ENCODE measurements around the gene PANK4. TPM values are rescaled to one million over a fixed set of nuclear protein-coding genes. Genes with fewer than 3 reads are reported as not detected.
A peak's percentile ranks its signal among the peaks of the same experiment; 100 is the strongest.

Gene PANK4
- total and polyA plus RNA-seq, 12 donors: 13.8 to 50.2 (median 28.4) TPM

DNA sequence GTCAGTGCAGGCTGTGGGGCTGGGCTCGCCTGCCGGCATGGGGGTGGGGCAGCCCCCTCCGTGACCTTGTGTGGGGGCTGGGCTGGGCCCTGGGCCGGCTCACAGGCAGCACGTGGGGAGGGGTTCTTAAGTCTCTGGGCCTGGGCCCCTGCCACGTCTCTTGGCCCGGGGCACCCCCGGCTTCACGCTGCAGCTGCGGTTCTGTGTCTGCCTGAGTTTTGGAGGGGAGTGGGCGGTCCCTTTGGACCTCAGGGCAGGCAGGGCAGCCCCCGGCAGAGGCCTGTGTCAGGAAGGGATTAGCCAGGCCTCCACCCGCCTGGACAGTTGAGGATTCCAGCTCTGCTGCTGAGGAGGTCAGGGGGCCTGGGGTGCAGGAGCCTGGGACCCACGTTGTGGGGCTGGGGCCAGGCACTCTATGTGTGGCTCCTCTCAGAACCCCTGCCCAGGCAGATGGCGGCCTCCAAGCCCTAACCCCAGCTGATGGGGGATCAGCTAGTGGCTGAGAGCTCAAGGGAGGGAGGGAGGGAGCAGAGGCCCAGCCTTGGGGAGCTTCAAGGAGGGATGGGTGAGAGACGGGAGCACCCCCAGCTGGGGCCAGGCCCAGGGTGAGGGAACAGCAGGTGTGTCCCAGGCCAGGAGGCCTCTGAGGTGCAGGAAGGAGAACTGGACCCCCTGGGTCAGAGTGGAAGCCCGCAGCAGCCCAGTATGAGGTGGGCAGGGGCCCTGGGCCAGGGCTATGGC, 52.1 kb downstream of the PANK4 start:
- Histone ChIP-seq H3K4me1 (replicated peaks in 1 of 2) (peaks cover 11 to 24% of the 10 kb centered on the region in 2 donors), H3K4me3 (peak overlapping the region in 1 of 4 donors; percentile 32), H3K27ac (peak overlapping the region in 4 of 5 donors; percentile 31 to 89 (median 72)), H3K9me3 (replicated peaks in 1 of 3) (no peaks in the 10 kb centered on the region), H3K27me3 (no peaks in the 10 kb centered on the region), H3K36me3 (replicated peaks in 1 of 2) (no peaks in the 10 kb centered on the region)
- TF ChIP-seq, protein P1, sequence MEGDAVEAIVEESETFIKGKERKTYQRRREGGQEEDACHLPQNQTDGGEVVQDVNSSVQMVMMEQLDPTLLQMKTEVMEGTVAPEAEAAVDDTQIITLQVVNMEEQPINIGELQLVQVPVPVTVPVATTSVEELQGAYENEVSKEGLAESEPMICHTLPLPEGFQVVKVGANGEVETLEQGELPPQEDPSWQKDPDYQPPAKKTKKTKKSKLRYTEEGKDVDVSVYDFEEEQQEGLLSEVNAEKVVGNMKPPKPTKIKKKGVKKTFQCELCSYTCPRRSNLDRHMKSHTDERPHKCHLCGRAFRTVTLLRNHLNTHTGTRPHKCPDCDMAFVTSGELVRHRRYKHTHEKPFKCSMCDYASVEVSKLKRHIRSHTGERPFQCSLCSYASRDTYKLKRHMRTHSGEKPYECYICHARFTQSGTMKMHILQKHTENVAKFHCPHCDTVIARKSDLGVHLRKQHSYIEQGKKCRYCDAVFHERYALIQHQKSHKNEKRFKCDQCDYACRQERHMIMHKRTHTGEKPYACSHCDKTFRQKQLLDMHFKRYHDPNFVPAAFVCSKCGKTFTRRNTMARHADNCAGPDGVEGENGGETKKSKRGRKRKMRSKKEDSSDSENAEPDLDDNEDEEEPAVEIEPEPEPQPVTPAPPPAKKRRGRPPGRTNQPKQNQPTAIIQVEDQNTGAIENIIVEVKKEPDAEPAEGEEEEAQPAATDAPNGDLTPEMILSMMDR (IDR thresholded peaks at IDR 0.05): no peak
- TF ChIP-seq POLR2A (IDR thresholded peaks at IDR 0.05): no peak
- intact Hi-C loops (cut with DNase I): no loop called here
- DNase-seq: peak in 1 of 7 donors; percentile 30
- WGBS, 4 donors: 59 to 70% (median 62%) methylated on average over 6 to 17 of the region's 17 CpGs

DNA sequence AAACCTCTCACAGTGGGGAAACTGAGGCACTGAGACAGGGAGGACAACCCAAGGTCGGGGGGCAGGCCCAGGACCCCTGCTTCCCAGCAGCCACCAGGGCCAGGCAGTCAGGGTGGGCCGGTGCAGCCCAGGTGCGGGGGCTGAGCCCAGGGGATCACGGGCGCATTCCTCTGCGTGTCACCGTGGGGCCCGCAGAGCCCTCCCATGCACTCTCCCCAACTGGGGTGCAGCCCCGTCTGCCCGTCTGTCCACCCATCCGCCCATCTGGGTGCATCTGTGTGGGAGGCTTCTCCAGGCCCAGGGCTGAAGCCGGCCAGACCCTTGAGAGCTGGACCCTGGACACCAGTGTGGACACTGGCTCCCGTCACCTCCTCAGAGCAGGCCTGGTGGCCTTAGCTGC, 53.2 kb downstream of the PANK4 start:
- H3K27me3 ChIP-seq: no peaks in the 10 kb centered on the region
- no peaks in the 10 kb centered on the region for H3K9me3 ChIP-seq (replicated peaks in 1 of 3)
- TF ChIP-seq, protein P1 (IDR thresholded peaks at IDR 0.05): no peak
- no peak for TF ChIP-seq POLR2A (IDR thresholded peaks at IDR 0.05)
- H3K36me3 ChIP-seq (replicated peaks in 1 of 2): no peaks in the 10 kb centered on the region
- H3K4me3 ChIP-seq: no peak overlapping the region
- intact Hi-C loops (cut with DNase I): no loop called here
- peak overlapping the region in 1 of 5 donors; percentile 89 for H3K27ac ChIP-seq
- 13 to 88% (median 85%) methylated on average over 1 to 13 of the region's 13 CpGs for WGBS, 4 donors
- DNase-seq: no peak
- H3K4me1 ChIP-seq (replicated peaks in 1 of 2): peaks cover 11 to 24% of the 10 kb centered on the region in 2 donors

DNA sequence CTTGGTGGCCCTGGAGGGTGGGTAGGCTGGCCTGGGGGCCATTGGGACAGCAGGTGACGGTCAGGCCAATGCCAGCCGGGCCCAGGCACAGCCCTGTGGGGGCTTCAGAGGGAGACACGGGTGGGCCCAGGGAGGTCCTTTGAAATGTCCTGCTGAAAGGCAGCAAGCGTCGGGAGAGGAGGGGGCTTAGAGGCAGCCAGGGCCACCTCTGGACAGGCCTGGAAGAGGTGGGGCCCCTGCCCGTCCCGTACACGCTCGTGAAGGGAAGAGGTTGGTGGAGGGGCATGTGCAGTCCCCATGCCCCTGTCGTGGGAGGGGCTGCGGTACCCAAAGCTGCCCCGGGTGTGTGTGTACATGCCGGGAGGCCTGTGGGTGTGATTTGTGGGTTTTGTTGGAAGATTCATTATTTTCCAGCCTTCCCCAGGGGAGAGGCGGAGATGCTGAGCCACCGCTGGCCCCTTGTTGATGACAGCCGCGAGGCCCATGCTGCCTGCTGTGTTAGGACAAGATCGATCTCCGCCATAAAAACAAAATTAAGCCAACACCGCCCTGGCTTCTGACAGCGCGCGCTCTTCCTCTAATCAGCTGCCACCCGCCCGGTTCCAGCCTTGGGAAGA, 53.7 kb downstream of the PANK4 start:
- H3K27me3 ChIP-seq: peaks cover 4% of the 10 kb centered on the region
- intact Hi-C loops (cut with DNase I): no loop called here
- WGBS, 4 donors: 69 to 82% (median 70%) methylated on average over 22 to 25 of the region's 25 CpGs

DNA sequence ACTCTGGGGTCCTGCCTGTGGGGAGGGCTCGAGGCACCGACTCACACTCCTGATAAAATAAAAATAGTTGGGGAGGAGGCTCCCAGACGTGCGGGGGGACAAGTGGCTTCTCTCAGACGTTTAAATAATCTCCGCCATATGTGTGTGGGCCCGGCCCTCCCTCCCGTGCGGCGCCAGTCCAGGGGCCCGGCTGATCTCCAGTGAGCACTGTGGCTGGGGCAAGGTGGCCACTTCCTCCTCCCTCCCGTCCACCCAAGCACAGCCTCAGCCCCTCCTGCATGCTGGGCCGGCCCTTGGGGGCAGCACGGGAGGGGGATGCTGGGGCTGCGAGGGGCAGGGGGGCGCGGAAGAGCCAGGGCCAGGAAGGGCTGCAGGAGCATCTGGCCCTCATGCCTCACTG, 54.3 kb downstream of the PANK4 start:
- no peak for DNase-seq
- peaks cover 10% of the 10 kb centered on the region for H3K27me3 ChIP-seq
- H3K27ac ChIP-seq: no peak overlapping the region
- no peak for TF ChIP-seq POLR2A (IDR thresholded peaks at IDR 0.05)
- TF ChIP-seq, protein P1 (IDR thresholded peaks at IDR 0.05): no peak
- 49 to 63% (median 52%) methylated on average over 10 to 17 of the region's 17 CpGs; no CpG with 5 or more reads in 1 of the 4 donors for WGBS, 4 donors
- no peaks in the 10 kb centered on the region for H3K9me3 ChIP-seq (replicated peaks in 1 of 3)
- intact Hi-C loops (cut with DNase I): no loop called here
- no peaks in the 10 kb centered on the region for H3K36me3 ChIP-seq (replicated peaks in 1 of 2)
- H3K4me3 ChIP-seq: no peak overlapping the region
- H3K4me1 ChIP-seq (replicated peaks in 1 of 2): peaks cover 11 to 24% of the 10 kb centered on the region in 2 donors

More for the DNA sequence above, 53.7 kb downstream of the PANK4 start:
- TF ChIP-seq, protein P1 (IDR thresholded peaks at IDR 0.05): no peak
- TF ChIP-seq POLR2A (IDR thresholded peaks at IDR 0.05): no peak
- Histone ChIP-seq H3K4me3 (no peak overlapping the region), H3K4me1 (replicated peaks in 1 of 2) (peaks cover 11 to 24% of the 10 kb centered on the region in 2 donors), H3K9me3 (replicated peaks in 1 of 3) (no peaks in the 10 kb centered on the region), H3K36me3 (replicated peaks in 1 of 2) (no peaks in the 10 kb centered on the region), H3K27ac (peak overlapping the region in 1 of 5 donors; percentile 89)
- DNase-seq: no peak
